Measurements from ENCODE around the gene OTOGL. TPM values are rescaled to one million over a fixed set of nuclear protein-coding genes. Genes with fewer than 3 reads are reported as not detected.

The OTOGL gene
- polyA plus RNA-seq, 1 donor from 2014 or later: 0.33 TPM

- Histone ChIP-seq H4K20me1 (ENCODE audit: insufficient read depth) (no peaks in the 10 kb centered on the region), H3K27me3 (ENCODE audit: insufficient read depth, low read depth, low read length) (no peaks in the 10 kb centered on the region), H3K79me2 (replicated peaks; ENCODE audit: insufficient read depth, low read length) (no peaks in the 10 kb centered on the region), H3K9ac (ENCODE audit: low read length) (no peak overlapping the region), H3K4me3 (ENCODE audit: low read length) (no peak overlapping the region), H3K9me2 (ENCODE audit: insufficient read depth, low read length) (no peaks in the 10 kb centered on the region), H2AFZ (ENCODE audit: low read depth, low read length) (no peak overlapping the region), H3K36me3 (ENCODE audit: insufficient read depth, low read length) (no peaks in the 10 kb centered on the region), H3K4me2 (ENCODE audit: low read length) (no peak overlapping the region), H3K9me3 (ENCODE audit: low read length) (no peaks in the 10 kb centered on the region), H3F3A (ENCODE audit: insufficient read depth, low read length, poor library complexity, severe bottlenecking) (no peaks in the 10 kb centered on the region), H3K27ac (ENCODE audit: low read length) (no peak overlapping the region)
- TF ChIP-seq RAD21 (conservative IDR thresholded peaks at IDR 0.05) (no peak), SMC3 (conservative IDR thresholded peaks at IDR 0.05; ENCODE audit: poor library complexity) (no peak), POLR2AphosphoS5 (IDR thresholded peaks at IDR 0.05) (no peak), EZH2 (IDR thresholded peaks at IDR 0.05; ENCODE audit: borderline replicate concordance, insufficient read depth, low read length, poor library complexity, severe bottlenecking) (no peak), EP300 (conservative IDR thresholded peaks at IDR 0.05; ENCODE audit: poor library complexity, severe bottlenecking) (no peak), REST (IDR thresholded peaks at IDR 0.05; ENCODE audit: borderline replicate concordance) (no peak), TAF1 (IDR thresholded peaks at IDR 0.05; ENCODE audit: low read depth) (no peak), MXI1 (conservative IDR thresholded peaks at IDR 0.05; ENCODE audit: poor library complexity, severe bottlenecking) (no peak)
- TF ChIP-seq, protein P1, sequence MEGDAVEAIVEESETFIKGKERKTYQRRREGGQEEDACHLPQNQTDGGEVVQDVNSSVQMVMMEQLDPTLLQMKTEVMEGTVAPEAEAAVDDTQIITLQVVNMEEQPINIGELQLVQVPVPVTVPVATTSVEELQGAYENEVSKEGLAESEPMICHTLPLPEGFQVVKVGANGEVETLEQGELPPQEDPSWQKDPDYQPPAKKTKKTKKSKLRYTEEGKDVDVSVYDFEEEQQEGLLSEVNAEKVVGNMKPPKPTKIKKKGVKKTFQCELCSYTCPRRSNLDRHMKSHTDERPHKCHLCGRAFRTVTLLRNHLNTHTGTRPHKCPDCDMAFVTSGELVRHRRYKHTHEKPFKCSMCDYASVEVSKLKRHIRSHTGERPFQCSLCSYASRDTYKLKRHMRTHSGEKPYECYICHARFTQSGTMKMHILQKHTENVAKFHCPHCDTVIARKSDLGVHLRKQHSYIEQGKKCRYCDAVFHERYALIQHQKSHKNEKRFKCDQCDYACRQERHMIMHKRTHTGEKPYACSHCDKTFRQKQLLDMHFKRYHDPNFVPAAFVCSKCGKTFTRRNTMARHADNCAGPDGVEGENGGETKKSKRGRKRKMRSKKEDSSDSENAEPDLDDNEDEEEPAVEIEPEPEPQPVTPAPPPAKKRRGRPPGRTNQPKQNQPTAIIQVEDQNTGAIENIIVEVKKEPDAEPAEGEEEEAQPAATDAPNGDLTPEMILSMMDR (IDR thresholded peaks at IDR 0.05; ENCODE audit: poor library complexity, severe bottlenecking): no peak
These were observed 226.0 kb downstream of the OTOGL start for GRCh38 chr12:80325167-80325959.

GRCh38 chr12:80332827-80333226 lies 233.5 kb downstream of the OTOGL start:
- Histone ChIP-seq H3K9me2 (ENCODE audit: insufficient read depth, low read length) (no peaks in the 10 kb centered on the region), H3F3A (ENCODE audit: insufficient read depth, low read length, poor library complexity, severe bottlenecking) (no peaks in the 10 kb centered on the region), H4K20me1 (ENCODE audit: insufficient read depth) (no peaks in the 10 kb centered on the region), H3K36me3 (ENCODE audit: insufficient read depth, low read length) (no peaks in the 10 kb centered on the region), H3K27me3 (ENCODE audit: insufficient read depth, low read depth, low read length) (no peaks in the 10 kb centered on the region), H3K27ac (ENCODE audit: low read length) (peak overlapping the region; percentile 2), H2AFZ (ENCODE audit: low read depth, low read length) (no peak overlapping the region), H3K9ac (ENCODE audit: low read length) (no peak overlapping the region), H3K79me2 (replicated peaks; ENCODE audit: insufficient read depth, low read length) (no peaks in the 10 kb centered on the region), H3K9me3 (ENCODE audit: low read length) (no peaks in the 10 kb centered on the region), H3K4me2 (ENCODE audit: low read length) (no peak overlapping the region), H3K4me3 (ENCODE audit: low read length) (no peak overlapping the region)
- TF ChIP-seq EP300 (conservative IDR thresholded peaks at IDR 0.05; ENCODE audit: poor library complexity, severe bottlenecking) (peak; percentile 67), POLR2AphosphoS5 (IDR thresholded peaks at IDR 0.05) (peak; percentile 24), REST (IDR thresholded peaks at IDR 0.05; ENCODE audit: borderline replicate concordance) (peak; percentile 75)
- TF ChIP-seq, protein P1 (IDR thresholded peaks at IDR 0.05; ENCODE audit: poor library complexity, severe bottlenecking): no peak

All from neural cell (in vitro differentiated cells).